Measurements from ENCODE around the gene AOPEP.

Gene AOPEP

DNA sequence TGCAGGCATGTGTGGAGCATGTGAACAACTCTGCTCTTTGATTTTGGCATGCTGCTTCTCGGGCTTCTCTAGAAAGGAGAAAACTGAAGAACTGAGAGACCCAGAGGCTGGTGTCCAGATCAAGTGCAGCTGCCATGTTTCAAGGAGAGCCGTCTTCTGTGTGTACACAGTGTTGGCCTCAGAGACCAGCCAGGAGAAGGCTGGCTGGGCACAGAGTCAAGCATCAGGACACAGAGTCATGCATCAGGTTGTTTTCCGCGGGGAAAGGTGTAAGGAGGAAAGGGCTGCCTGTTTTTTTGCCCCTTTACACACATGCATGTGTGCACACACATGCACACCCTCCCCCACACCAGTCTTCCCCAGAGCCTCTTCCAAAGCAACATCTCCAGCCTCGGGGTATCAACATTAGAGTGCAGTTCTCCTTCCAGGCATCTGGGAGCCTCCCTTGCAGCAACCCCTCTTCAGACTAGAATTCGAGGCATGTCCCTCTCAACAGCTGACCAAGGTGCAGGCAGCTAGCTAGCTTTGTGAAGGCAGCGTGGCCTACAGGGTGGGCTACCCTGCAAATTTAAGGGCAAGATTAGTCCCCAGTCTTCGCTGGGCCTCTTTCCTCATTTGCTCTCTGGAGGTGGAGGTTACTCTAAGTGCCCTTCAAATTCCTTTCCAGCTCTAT, 180.9 kb downstream of the AOPEP start:
- DNase-seq: peak; percentile 11

DNA sequence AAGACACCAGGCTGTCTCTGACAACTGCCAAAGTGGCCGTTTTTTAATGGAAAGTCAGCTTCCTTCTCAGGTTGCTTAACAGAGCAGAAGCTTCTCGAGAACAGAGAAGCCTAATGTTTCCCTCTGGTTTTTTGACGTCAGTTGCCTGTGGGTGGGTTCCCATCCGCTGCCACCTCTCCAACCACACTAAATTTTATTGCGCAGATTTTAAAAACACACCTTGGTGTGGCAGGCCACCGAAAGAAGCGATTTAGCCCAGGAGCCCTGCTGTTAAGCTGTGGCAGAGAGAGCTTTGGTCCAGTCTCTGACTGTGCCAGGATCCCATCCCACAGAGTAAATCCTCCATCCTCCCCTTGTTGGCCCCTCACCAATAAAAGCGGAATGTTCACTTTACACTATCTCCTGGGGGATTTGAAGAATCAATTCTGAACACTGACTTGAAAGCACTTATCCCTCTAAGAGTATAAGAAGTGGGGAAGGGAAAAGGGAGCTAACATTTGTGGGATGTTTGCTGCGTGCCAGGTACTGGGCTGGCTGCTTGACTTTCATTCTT, 181.6 kb downstream of the AOPEP start:
- peak; percentile 22 for DNase-seq

DNA sequence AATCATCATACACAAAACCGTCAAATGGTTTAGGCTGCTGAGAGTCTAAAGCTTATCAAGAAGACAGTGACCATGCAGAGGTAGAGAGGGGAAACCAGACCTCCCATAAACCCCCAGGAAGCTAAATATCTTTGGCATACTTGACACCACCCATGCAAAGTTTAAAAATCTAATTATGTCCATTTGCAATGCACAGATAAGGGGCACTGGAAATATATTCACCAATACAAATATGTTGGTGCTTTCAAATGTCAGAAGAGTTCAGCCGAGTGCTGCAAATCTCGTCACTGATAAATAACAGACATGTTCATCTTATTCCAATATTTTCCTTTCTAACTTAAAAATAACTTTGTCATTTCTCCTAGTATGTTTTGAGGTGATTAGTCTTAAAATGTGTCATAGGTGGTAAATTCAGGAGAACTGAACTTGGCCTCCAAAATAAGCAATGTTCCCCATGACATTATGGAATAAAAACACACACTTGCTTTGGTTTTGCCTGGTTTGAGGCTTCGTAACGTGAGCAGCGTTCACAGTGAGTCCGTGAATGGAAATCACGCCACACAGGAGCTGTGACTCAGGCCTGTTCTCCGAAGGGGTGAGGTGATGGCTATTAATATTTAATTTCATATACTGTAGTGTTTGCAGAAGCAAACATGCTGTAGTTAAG, 182.2 kb downstream of the AOPEP start:
- peak; percentile 12 for DNase-seq

DNA sequence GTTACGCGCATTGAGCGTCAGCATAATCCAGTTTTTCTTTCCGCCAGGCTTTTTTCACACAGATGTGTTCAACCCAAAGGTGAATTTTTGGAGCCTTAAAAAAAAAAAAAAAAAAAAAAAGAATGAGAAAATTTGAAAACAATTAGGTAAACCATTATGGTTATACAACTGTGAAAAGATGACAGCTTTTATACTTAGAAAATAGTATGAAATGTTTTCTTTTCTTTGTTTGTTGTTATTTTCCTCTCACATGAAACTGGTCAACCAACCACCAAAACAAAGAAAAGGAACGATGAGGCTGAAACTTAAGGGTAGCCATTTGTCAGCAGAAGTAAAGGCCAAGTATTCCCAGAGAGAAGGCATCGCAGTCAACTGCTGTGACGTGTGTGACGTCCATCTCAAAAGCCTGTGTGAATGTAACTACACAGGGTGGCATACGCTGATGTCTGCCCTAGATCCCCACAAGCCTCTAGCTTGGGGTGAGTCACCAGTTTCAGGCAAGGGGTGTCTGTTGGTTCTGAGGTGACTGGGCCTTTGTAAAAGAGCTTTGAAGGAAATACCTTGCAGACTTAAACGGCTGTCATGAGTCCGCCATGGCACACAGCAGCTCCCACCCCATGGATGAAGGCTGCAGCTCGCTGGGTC, 182.9 kb downstream of the AOPEP start:
- DNase-seq: peak; percentile 36

DNA sequence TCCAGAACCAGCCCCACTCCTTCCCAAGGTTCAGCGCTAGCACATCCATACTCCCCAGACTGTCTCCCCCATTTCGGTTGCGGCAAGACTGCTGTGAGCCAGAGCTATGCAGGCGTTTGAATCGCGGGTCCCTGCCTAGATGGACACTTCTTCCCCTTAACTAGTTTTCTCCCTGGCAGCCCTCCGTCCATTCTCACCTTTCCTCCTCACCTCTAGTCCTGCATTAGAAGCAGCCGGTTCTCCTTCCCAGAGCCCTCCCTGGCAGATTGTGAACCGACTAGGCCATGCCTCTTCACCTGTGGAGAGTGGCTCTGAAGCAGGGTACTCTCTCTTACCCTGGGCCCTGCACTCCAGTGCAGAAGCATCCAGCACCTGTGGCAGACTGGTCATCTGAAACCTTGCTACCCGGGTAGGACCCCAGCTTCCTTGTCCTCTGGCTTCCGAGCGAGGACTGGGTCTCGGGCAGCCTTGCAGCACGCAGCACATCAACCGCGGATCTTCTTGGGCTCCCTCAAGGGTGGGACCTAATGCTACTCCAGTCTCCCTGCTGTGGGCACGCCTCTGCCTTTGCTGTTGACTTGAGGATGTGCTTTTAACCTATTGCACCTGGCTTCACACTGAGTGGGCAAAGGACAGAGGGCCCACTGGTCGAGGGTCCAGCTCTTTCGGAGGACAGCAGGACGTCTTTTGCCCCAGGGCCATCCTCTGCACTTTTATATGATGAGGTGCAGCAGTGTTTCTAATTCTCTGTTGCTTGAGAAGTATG, 183.6 kb downstream of the AOPEP start:
- peak; percentile 16 for DNase-seq

DNA sequence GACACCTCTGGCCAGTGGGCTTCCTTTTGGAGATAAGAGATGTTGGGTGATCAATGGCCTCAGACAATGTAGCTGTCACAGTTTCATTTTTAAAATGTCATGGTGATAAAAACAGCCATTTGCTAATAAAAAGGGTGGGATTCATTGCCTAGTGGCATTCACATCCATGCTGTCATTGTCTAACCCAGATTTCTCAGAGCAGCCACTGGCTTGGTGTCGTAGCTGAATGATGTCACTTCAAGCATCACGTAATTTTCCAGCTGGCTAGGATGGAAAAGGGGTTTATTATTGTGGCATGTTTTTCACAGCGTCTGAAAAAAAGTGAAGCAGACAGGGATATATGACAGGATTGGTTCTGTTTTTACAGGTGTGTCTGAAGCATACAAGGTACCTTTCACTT, 184.7 kb downstream of the AOPEP start:
- DNase-seq: no peak

DNA sequence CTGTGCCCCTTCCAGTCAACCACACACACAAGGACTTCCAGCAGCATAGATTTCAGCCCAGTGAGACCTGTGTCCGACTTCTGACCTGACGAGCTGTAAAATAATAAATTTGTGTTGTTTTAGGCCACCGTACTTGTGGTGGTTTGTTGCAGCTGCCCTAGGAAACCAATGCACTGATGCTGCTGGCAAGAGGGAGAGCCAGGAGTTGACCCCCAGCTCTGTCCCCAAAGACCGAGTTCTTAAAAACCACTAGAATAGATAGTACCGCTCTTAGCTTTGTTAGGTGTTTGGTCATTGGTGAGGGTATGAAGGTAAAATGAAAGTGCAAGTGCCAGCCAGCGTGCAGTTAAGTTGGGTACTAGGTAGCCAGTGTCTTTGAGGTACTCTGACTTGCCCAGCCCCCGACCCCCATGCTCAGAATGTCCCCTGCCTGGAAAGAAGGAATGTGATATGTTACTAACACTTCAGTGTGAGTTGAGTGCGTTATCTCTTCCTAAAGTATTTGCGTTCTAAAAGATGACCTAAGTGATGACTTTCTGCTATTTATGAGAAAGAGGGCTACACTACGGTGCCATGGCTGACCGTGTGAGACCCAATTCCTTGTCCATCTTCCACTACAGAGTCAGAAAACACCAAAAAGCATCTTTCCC, 185.6 kb downstream of the AOPEP start:
- DNase-seq: no peak

DNA sequence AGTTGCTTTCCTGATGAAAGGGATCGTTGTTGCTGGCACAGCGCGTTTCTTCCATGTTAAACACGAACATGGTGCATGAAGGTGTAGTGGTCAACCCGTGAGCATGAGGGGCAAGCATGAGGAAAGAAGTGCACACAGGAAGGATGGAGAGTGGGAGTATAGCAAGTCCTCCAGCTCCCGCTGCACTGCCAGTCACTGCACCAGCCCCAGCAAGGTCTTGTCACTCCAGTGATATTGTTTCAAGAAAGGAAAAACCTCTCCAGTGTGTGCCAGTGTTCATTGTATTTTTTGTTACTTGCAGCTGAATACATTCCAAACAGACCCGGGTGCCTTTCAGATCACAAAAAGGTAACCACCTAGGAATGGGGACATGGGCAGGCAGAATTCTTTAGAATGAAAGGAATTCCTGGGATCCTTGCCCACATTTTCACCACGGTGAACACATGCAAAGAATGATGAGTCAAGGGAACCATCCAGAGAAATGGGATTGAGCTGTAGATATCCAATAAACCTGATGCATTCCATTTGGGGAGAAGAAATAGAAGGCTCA, 186.3 kb downstream of the AOPEP start:
- no peak for DNase-seq

DNA sequence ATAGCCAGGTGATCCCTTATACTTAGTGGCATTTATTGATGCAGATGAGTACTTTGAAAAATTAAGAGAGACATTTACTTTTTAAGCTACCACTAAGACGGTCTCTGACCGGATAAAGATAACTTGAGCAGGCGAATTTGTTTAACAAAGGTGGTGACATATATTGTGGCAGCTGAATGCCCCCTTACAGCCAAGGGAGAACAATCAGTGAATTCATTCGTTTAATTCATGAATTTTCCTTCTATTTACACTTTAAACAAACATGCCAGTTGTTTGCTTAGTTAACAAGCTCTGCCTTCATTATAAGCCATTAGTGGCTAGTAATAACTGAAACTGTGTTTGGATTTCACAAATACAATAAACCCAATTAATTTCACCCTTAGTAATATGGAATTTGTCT, 187.1 kb downstream of the AOPEP start:
- DNase-seq: no peak

DNA sequence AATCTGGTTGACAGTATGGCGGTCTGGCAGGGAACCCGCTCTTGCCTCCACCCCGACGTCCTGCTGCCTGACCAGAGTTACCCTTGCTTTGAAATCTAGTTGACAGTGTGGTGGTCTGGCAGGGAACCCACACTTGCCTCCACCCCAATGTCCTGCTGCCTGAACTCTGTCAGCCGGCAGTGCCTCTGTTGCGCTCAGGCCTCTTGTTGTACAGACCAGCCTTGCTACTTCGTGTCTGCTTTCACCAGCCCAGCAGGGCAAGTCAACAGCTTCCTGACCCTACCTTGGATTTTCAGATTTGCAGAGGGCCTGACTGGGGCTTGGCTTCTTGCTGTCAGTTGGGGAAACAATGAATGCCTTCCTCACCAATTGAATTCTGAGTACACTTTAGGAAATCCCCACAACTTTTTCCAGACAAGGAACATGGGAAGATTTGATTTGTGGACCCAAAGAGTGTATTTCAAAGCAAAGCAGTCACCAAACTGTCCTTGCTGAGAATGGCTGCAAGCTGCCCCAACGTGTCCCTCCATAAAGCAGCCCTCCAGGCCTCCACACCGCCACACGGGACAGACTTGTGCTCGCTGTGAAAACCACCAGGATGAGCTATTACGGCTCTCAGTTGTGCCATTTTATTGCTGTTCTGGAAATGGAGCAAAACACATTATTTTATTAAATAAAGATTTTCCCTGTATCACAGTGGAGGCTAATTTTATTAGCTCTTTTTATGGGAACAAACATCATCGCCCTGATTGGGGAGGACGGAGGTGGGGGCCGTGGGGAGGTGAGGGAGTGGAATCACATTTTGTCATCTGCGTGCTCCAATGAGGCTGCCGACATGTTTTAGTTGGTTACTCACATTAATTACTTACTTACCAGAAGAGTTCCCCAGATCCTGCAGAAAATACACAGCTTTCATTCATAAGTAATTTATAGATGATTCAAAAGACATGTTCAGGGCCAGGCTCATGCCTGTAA, 189.3 kb downstream of the AOPEP start:
- no peak for DNase-seq

DNA sequence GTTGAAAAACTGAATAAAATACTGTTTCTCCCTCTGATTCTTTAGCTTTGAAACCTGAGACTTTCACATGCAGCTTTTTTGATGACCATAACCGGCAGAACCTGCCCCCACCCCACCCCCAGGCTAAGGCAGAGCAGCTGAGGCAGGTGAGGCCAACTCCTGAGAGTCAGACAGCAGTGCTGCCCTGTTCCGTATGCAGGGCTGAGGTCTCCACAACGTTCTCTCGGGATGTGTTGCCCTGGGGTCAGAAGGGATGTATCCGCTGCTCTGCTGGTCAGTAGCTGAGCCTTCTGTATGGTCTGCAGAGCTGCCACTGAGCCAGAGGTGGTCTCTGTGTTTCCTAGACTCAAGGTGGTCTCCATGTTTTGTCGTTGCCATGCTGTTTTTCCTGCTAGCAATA, 190.5 kb downstream of the AOPEP start:
- no peak for DNase-seq

DNA sequence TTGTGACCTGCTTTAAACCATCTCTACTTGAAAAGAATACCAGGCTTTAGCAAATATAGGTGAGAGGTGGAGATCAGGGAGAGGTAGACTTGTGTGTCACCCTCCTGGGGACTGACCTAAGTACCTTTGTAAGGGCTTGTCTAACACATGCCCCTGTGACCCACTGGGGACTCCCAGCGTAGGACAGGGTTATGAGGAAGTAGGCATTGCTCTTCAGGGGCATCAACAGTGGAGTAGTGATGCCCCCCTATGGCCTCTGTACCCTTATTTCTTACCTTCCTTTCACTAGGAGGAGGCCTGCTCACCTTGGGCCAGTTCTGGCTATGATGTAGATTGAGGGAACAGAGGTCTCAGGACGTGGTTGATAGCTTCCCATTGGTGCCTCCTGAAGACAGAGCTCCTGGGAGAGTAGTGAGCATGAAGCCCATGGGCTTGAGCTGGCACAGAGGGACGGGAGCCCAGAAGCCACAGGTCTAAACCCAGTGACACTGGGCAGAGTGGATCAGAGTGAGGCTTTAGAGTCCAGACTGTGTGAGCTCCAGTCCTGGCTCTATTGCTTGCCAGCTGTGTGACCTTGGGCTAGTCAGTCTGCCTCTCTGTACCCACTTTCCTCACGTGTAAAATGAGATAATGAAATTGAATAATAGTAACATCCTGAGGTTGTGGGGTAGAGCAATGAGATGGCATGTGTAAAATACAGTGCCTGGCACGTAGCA, 191.7 kb downstream of the AOPEP start:
- no peak for DNase-seq

DNA sequence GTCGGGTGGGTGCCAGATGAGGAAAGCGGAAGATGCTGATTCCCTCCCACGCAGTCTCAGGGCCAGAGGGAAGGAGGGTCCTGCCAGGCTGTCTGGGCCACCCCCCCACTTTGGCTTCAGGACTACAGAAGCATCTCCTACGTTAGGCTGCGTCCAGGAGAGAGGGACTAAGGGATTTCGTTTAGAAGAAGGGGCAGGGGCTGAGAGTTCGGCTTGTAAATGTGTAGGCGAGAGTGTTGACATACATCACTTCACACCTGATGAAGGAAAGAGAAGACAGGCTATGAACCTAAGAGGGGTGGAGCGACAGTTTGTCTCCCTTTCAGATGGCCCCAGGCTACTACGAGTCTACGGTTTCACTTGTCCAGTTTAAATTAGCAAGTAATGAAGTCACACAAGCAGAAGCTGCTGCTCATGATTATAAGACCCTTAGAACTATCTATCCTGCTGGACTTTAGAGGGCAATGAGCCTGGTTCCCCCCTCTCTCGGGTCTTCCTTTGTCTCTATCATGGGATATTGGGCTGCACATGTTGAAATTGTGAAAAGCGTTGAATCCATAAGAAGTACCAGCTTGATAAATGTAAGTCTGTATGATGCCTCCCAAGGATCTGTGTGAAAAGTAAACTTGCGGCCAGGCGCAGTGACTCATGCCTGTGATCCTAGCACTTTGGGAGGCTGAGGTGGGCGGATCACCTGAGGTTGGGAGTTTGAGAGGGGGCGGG, 193.0 kb downstream of the AOPEP start:
- no peak for DNase-seq

DNA sequence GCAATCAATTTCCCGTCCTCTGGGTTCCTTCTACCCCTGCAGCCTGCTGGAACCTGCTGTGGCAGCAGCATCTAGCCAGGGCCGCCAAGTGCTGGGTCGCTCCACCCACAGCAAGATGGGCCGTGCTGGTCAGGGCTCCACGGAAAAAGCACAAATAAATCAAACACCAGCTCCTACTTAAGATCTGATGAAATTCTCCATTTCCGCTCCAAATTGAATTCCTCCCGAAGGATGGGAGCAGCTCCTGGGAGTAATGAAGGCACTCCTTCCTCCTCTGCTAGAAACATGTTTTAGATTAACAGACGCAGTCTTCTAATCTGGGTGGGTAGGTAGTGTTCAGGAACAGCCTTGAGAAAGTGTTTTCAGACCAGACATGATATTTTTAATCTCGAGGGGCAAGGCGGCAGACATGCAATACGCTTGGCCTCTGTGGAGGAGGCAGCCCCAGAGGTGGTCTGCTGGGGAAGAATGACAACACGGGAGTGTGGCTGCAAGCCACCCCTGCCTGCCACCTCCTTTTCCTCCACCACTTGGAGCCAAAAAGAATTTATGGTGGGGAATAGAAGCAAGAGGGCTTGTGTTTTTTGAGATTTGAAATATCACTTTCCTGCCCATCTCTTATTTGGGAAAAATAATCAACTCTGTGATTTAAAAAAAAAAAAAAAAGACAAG, 194.1 kb downstream of the AOPEP start:
- DNase-seq: no peak

DNA sequence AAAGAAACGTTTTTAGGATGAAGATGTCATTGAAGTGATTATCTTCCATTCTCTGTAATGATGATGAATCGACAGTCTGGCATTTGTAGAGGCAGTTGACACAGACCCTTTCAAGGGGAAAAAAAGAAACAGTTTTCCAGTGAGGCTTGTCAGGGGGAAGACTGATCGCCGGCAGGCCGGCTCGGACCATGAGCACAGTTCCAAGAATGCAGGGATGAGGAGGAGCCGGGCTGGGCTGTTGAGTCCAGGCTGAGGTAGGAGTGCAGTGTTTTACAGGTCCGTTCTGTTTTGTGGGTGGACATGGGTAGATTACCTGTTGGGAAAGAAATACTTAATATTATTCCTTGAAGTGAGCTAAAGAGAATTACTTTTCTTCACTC, 194.6 kb downstream of the AOPEP start:
- no peak for DNase-seq

DNA sequence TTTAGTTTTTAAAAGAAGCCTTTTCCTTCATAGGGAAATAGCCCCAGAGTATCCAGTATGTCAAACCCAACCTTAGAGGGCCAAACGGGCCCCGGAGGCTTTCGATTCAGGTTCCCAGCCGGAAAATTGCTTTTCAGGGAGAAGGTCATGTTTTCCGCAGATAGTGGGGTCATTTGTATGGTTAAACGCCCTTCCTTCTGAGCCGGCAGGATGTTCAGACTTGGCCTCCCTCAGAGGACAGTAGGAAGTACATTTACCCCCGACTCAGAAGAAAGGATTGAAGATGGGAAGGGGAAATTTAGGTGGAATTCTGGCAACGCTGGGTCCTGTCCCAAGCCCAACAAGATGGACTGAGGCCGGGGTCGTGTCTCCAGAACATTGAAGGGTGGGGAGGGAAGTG, 195.2 kb downstream of the AOPEP start:
- DNase-seq: no peak

DNA sequence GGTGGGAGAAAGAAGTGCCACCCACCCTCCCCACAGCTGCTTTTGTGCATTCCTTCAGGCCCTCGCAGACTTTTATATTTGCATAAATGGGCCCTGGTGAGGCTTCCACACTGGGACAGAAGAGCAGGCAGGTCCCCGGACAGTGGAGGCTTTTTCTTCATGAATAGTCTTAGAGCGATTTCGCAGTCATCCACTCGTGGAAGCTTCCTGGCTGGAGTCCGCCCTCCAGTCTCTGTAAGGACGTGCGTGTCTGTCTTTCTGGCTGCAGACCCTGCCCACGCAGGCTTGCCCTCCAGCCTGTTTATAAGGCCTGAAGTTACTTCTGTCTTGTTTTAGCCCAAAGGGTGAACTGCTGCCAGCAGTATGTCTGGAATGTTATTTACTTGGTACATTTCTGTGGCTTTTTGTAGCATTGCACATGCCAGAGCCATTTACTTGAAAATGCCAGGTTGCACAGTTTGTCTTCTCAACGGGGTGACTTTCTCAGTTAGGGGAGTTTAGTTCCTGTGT, 195.7 kb downstream of the AOPEP start:
- DNase-seq: no peak

DNA sequence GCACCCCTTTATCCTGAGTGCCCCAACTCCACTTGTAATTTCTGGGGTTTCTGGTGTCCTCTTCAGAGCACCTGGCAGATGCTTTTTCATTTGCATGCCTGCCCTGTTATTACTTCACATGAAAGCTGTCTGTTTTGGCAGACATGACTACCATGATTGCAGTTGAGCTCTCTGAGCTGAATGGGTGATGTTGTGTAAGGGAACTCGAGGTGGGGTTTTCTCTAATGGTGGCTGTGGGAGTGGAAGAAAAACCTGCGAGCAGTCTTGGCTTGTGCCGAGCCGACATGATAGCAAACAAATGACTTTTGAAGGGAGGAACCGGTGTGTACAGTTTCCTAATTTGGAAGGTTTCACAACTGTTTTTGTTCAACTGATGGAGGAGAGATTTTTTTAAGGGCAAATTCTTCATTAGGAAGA, 196.2 kb downstream of the AOPEP start:
- no peak for DNase-seq

Data from stimulated activated CD8-positive, alpha-beta memory T cell treated with anti-CD3 and anti-CD28 coated beads, Interleukin-4, amount 100 ng/mL, for 48 hours (primary cell).